GM21423 (cell line): ENCODE results near the gene DAGLA.

Experiments
- ATAC-seq: cut with Tn5 transposase; IDR thresholded peaks from one replicate; pipeline ENCODE4 v1.9.1; 2021; ENCODE audit warnings: mild to moderate bottlenecking, moderate library complexity; ENCODE audit not compliant: unreplicated experiment

DAGLA gene

GRCh38 chr11:61706452-61707400, 26.5 kb downstream of the DAGLA start:
- no peak for ATAC-seq

- no peak for ATAC-seq
These were observed 27.4 kb downstream of the DAGLA start for GRCh38 chr11:61707574-61707973.

GRCh38 chr11:61709110-61709509, 28.9 kb downstream of the DAGLA start:
- ATAC-seq = no peak

GRCh38 chr11:61709572-61709971, 29.4 kb downstream of the DAGLA start:
- no peak for ATAC-seq

- no peak for ATAC-seq
These were observed 29.8 kb downstream of the DAGLA start for GRCh38 chr11:61710019-61710418.

GRCh38 chr11:61711037-61711436, 30.8 kb downstream of the DAGLA start:
- ATAC-seq = no peak

- ATAC-seq = no peak
These were observed 31.3 kb downstream of the DAGLA start for GRCh38 chr11:61711498-61711897.

GRCh38 chr11:61712314-61712713, 32.1 kb downstream of the DAGLA start:
- ATAC-seq = no peak

GRCh38 chr11:61712846-61713245, 32.7 kb downstream of the DAGLA start:
- no peak for ATAC-seq

- ATAC-seq = no peak
These were observed 33.3 kb downstream of the DAGLA start for GRCh38 chr11:61713464-61713863.

- no peak for ATAC-seq
These were observed 33.7 kb downstream of the DAGLA start for GRCh38 chr11:61713906-61714305.

GRCh38 chr11:61714316-61714715, 34.1 kb downstream of the DAGLA start:
- no peak for ATAC-seq

- ATAC-seq = no peak
These were observed 34.7 kb downstream of the DAGLA start for GRCh38 chr11:61714916-61715315.

- ATAC-seq = no peak
These were observed 35.7 kb downstream of the DAGLA start for GRCh38 chr11:61715867-61716266.

GRCh38 chr11:61716478-61717285, 36.5 kb downstream of the DAGLA start:
- no peak for ATAC-seq

GRCh38 chr11:61717286-61718033, 37.3 kb downstream of the DAGLA start:
- ATAC-seq = no peak

GRCh38 chr11:61718046-61718531, 37.9 kb downstream of the DAGLA start:
- no peak for ATAC-seq

- ATAC-seq = no peak
These were observed 38.6 kb downstream of the DAGLA start for GRCh38 chr11:61718621-61719302.

GRCh38 chr11:61719978-61720377, 39.8 kb downstream of the DAGLA start:
- no peak for ATAC-seq

GRCh38 chr11:61720597-61720996, 40.4 kb downstream of the DAGLA start:
- ATAC-seq = no peak
